Esophagus (tissue), 2 donors: ENCODE data around the gene NCOA3. TPM values are rescaled to one million over a fixed set of nuclear protein-coding genes. Genes with fewer than 3 reads are reported as not detected.
A peak's percentile ranks its signal among the peaks of the same experiment; 100 is the strongest.
"Not testable (repeated sequence)": the region's sequence is repeated elsewhere in the genome, so short reads cannot be mapped to it uniquely, and the experiment has no call there.

Source experiments
- H3K27ac ChIP-seq, 2 donors: one replicate each; pipeline ENCODE4 v1.5.1; 2013; ENCODE audit warnings: low read depth in 2 of 2, mild to moderate bottlenecking in 2 of 2, inconsistent platforms in 1 of 2, low read length in 1 of 2, moderate library complexity in 1 of 2
- H3K27me3 ChIP-seq, 2 donors: one replicate each; pipeline ENCODE4 v1.6.1; 2013; ENCODE audit warnings: low read length in 2 of 2, control low read depth in 1 of 2, mild to moderate bottlenecking in 1 of 2; ENCODE audit not compliant: insufficient read depth in 2 of 2, control insufficient read depth in 1 of 2
- H3K36me3 ChIP-seq, 2 donors: one replicate each; pipeline ENCODE4 v1.6.1; 2013; ENCODE audit warnings: low read length in 1 of 2; ENCODE audit not compliant: control insufficient read depth in 2 of 2, insufficient read depth in 2 of 2
- H3K4me1 ChIP-seq, 2 donors: one replicate each; pipeline ENCODE4 v1.6.1; 2013; ENCODE audit warnings: low read length in 1 of 2; ENCODE audit not compliant: control insufficient read depth in 2 of 2, insufficient read depth in 2 of 2
- H3K4me3 ChIP-seq, 2 donors: one replicate each; pipeline ENCODE4 v1.5.1; 2013; ENCODE audit warnings: low read length in 2 of 2, mild to moderate bottlenecking in 2 of 2, low read depth in 1 of 2, moderate library complexity in 1 of 2
- H3K9me3 ChIP-seq, 2 donors: one replicate each; pipeline ENCODE4 v1.6.1; 2013; ENCODE audit warnings: mild to moderate bottlenecking in 2 of 2, low read depth in 1 of 2, low read length in 1 of 2, moderate library complexity in 1 of 2; ENCODE audit not compliant: control insufficient read depth in 2 of 2, insufficient read depth in 1 of 2
- WGBS, 2 donors: extraction: QIAGEN DNeasy Blood & Tissue Kit; methylation state at CpG; one replicate each; pipeline ENCODE4 v1.1.7; 2013; 5-methylcytosine and 5-hydroxymethylcytosine counted together
- polyA plus RNA-seq, 2 donors: library from polyadenylated mRNA; stranded (reverse); fragments of 200-250 nt; gene quantifications; one replicate each; pipeline ENCODE4 v1.2.3, GENCODE V29; 2013
- donor health status: healthy with polysubstance abuse.
- donor health status: Bipolar disorder and iron deficiency.

Gene NCOA3
- polyA plus RNA-seq, 2 donors: 7.2 to 7.8 TPM

GRCh38 chr20:47459344-47460073 lies 42.2 kb upstream of the NCOA3 start:
- 79% methylated on average over 9 of the region's 9 CpGs for WGBS, 2 donors
- Histone ChIP-seq H3K27ac (no peak overlapping the region), H3K9me3 (no peaks in the 10 kb centered on the region), H3K4me1 (no peaks in the 10 kb centered on the region), H3K4me3 (no peak overlapping the region), H3K36me3 (no peaks in the 10 kb centered on the region), H3K27me3 (no peaks in the 10 kb centered on the region)

- not testable (repeated sequence) for H3K36me3 ChIP-seq, H3K4me3 ChIP-seq, H3K27me3 ChIP-seq, H3K9me3 ChIP-seq, H3K4me1 ChIP-seq, H3K27ac ChIP-seq
- WGBS, 2 donors: 95 to 97% methylated on average over 6 of the region's 6 CpGs
Observed at GRCh38 chr20:47460761-47461112, 41.0 kb upstream of the NCOA3 start.

- no peaks in the 10 kb centered on the region for H3K27me3 ChIP-seq
- peaks cover 0 to 2% of the 10 kb centered on the region in 2 donors for H3K4me1 ChIP-seq
- 83 to 87% methylated on average over 5 of the region's 5 CpGs for WGBS, 2 donors
- no peak overlapping the region for H3K27ac ChIP-seq
- no peaks in the 10 kb centered on the region for H3K36me3 ChIP-seq
- H3K9me3 ChIP-seq: no peaks in the 10 kb centered on the region
- no peak overlapping the region for H3K4me3 ChIP-seq
Observed at GRCh38 chr20:47461120-47461685, 40.5 kb upstream of the NCOA3 start.

GRCh38 chr20:47461906-47462305 lies 39.8 kb upstream of the NCOA3 start:
- 94 to 96% methylated on average over 5 of the region's 5 CpGs for WGBS, 2 donors

GRCh38 chr20:47464380-47465101 lies 37.1 kb upstream of the NCOA3 start:
- Histone ChIP-seq H3K27me3 (no peaks in the 10 kb centered on the region), H3K27ac (peak overlapping the region; percentile 76 to 79), H3K4me3 (no peak overlapping the region), H3K9me3 (no peaks in the 10 kb centered on the region), H3K36me3 (no peaks in the 10 kb centered on the region), H3K4me1 (peaks cover 0 to 2% of the 10 kb centered on the region in 2 donors)
- WGBS, 2 donors: 35 to 41% methylated on average over 11 of the region's 11 CpGs

More at GRCh38 chr20:47461906-47462305, 39.8 kb upstream of the NCOA3 start:
- H3K4me3 ChIP-seq, H3K4me1 ChIP-seq, H3K27ac ChIP-seq, H3K36me3 ChIP-seq, H3K27me3 ChIP-seq, H3K9me3 ChIP-seq: not testable (repeated sequence)

- Histone ChIP-seq H3K4me3 (no peak overlapping the region), H3K4me1 (peaks cover 0 to 2% of the 10 kb centered on the region in 2 donors), H3K27me3 (no peaks in the 10 kb centered on the region), H3K9me3 (no peaks in the 10 kb centered on the region), H3K27ac (peak overlapping the region in 1 of 2 donors; percentile 2), H3K36me3 (no peaks in the 10 kb centered on the region)
- WGBS, 2 donors: 94 to 96% methylated on average over 16 of the region's 16 CpGs
Observed at GRCh38 chr20:47465335-47466090, 36.2 kb upstream of the NCOA3 start.

GRCh38 chr20:47466213-47466612 lies 35.5 kb upstream of the NCOA3 start:
- WGBS, 2 donors: 96 to 97% methylated on average over 2 of the region's 2 CpGs
- no peaks in the 10 kb centered on the region for H3K9me3 ChIP-seq

GRCh38 chr20:47466704-47467459 lies 34.8 kb upstream of the NCOA3 start:
- Histone ChIP-seq H3K27ac (no peak overlapping the region), H3K27me3 (no peaks in the 10 kb centered on the region), H3K36me3 (no peaks in the 10 kb centered on the region), H3K4me1 (peaks cover 0 to 2% of the 10 kb centered on the region in 2 donors), H3K4me3 (no peak overlapping the region), H3K9me3 (no peaks in the 10 kb centered on the region)
- WGBS, 2 donors: 93% methylated on average over 15 of the region's 15 CpGs

More at GRCh38 chr20:47466213-47466612, 35.5 kb upstream of the NCOA3 start:
- no peak overlapping the region for H3K4me3 ChIP-seq
- no peaks in the 10 kb centered on the region for H3K27me3 ChIP-seq
- peaks cover 0 to 2% of the 10 kb centered on the region in 2 donors for H3K4me1 ChIP-seq
- H3K36me3 ChIP-seq: no peaks in the 10 kb centered on the region
- H3K27ac ChIP-seq: no peak overlapping the region
